AG04450 (cell line): Measurements from ENCODE around the gene TSPAN4. TPM values are rescaled to one million over a fixed set of nuclear protein-coding genes. Genes with fewer than 3 reads are reported as not detected.

Experiments
- CTCF ChIA-PET: fragments of 300-600, 350-600 bp; formaldehyde crosslinking; extraction: SDS; loops from one replicate; lab custom pipeline; 2022; ENCODE audit warnings: antibody characterized with exemption, inconsistent platforms; lab: Charles Lee
- POLR2A ChIA-PET: fragments of 350-600 bp; formaldehyde crosslinking; extraction: SDS; loops from one replicate; lab custom pipeline; 2021; ENCODE audit warnings: antibody characterized with exemption, inconsistent platforms; lab: Yijun Ruan, JAX
- DNase-seq: peaks from one replicate; pipeline ENCODE4 v3.0.0-alpha.2; 2011; ENCODE audit warnings: low read depth, low spot score
- H3K27ac ChIP-seq: one replicate; pipeline ENCODE4 v1.5.1; 2012; ENCODE audit warnings: low read depth, low read length, control low read depth
- H3K27me3 ChIP-seq: one replicate; pipeline ENCODE4 v1.6.0; 2012; ENCODE audit warnings: low read length; ENCODE audit not compliant: control insufficient read depth, insufficient read depth
- H3K4me3 ChIP-seq: 2 replicates; pipeline ENCODE4 v1.5.1; 2011; ENCODE audit warnings: mild to moderate bottlenecking, low read depth, low read length, control low read depth
- H3K9me3 ChIP-seq: 2 replicates; pipeline ENCODE4 v1.5.1; 2012; ENCODE audit warnings: low read length; ENCODE audit not compliant: control insufficient read depth, insufficient read depth
- polyA plus RNA-seq: library from polyadenylated mRNA; depleted of rRNA; stranded (reverse); fragments of >200 nt; gene quantifications from 2 replicates; pipeline ENCODE4 v1.2.3, GENCODE V29; 2011
- TF ChIP-seq, protein P1 (sequence below): IDR thresholded peaks from 2 replicates; pipeline ENCODE4 v1.5.1; 2011; ENCODE audit warnings: low read depth, low read length, control low read depth, inconsistent platforms

TSPAN4 gene
- polyA plus RNA-seq, 1 experiment, result 92.6 TPM

DNA sequence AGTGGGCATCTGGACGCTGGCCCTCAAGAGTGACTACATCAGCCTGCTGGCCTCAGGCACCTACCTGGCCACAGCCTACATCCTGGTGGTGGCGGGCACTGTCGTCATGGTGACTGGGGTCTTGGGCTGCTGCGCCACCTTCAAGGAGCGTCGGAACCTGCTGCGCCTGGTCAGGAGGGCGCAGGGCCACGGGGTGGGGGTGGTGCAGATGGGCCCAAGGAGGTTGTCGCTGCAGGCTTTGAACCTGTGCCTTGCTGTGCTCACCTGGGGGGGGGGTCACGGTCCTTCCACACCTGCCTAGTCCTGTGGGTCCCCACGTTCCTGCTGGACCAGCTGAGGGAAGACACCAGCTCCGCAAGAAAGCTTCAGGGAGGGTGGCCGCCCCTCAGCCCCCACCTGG is 6.4 kb upstream of the TSPAN4 start:
- DNase-seq, result no peak
- TF ChIP-seq, protein P1, sequence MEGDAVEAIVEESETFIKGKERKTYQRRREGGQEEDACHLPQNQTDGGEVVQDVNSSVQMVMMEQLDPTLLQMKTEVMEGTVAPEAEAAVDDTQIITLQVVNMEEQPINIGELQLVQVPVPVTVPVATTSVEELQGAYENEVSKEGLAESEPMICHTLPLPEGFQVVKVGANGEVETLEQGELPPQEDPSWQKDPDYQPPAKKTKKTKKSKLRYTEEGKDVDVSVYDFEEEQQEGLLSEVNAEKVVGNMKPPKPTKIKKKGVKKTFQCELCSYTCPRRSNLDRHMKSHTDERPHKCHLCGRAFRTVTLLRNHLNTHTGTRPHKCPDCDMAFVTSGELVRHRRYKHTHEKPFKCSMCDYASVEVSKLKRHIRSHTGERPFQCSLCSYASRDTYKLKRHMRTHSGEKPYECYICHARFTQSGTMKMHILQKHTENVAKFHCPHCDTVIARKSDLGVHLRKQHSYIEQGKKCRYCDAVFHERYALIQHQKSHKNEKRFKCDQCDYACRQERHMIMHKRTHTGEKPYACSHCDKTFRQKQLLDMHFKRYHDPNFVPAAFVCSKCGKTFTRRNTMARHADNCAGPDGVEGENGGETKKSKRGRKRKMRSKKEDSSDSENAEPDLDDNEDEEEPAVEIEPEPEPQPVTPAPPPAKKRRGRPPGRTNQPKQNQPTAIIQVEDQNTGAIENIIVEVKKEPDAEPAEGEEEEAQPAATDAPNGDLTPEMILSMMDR, result no peak
- CTCF ChIA-PET, result interaction anchor here (0.8 kb wide), 1 partner anchor 12 kb away, joined by 4 read pairs; no protein-coding TSS in a partner anchor
- no peaks in the 10 kb centered on the region; the same call in 1 of the 2 replicates for H3K9me3 ChIP-seq
- H3K4me3 ChIP-seq, result no peak overlapping the region
- H3K27me3 ChIP-seq, result no peaks in the 10 kb centered on the region
- POLR2A ChIA-PET, result no interaction called here
- H3K27ac ChIP-seq, result no peak overlapping the region

DNA sequence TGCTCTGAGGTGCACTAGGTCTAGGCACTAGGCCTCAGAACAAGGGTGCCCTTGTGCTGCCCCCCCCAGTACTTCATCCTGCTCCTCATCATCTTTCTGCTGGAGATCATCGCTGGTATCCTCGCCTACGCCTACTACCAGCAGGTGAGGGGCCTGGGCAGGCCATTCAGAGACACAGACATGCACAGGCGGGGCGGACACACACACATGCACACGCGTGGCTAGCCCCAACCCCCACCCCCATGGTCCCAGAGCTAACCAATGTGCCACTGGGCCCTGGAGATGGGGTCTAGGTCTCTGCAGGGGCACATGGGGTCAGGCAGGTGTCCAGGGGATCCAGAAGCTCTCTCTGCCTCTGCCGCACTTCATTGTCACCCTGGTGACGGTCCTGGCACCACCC is 6.0 kb upstream of the TSPAN4 start:
- ChIA-PET CTCF (interaction anchor here (0.8 kb wide), 1 partner anchor 11 kb away, joined by 4 read pairs; no protein-coding TSS in a partner anchor), POLR2A (interaction anchor here (0.7 kb wide), 1 partner anchor 17 kb away, joined by 3 read pairs; no protein-coding TSS in a partner anchor)
- Histone ChIP-seq H3K4me3 (no peak overlapping the region), H3K27ac (no peak overlapping the region), H3K27me3 (no peaks in the 10 kb centered on the region), H3K9me3 (no peaks in the 10 kb centered on the region; the same call in 1 of the 2 replicates)
- no peak for DNase-seq
- TF ChIP-seq, protein P1, result no peak

DNA sequence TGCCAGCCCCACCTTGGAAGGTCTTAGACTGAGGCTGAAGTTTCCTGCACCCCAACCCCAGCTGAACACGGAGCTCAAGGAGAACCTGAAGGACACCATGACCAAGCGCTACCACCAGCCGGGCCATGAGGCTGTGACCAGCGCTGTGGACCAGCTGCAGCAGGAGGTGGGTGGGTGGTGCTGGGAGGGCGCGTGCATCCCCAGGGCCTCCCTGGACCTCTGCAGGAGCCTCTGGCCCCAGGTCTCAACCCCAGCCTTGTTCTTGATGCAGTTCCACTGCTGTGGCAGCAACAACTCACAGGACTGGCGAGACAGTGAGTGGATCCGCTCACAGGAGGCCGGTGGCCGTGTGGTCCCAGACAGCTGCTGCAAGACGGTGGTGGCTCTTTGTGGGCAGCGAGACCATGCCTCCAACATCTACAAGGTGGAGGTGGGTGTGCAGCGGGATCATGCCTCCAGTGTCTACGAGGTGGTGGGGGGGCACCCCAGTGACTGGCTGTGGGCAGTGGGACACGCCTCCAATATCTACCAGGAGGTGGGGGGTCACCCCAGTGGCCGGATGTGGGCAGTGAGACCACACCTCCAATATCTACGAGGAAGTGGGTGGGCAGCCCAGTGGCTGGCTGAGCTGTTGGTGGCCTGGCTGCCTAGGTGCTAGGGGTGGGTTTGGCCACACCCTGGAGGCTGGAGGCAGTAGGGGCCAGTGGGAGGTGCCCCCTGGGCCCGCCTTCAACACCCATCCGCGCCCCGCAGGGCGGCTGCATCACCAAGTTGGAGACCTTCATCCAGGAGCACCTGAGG is 5.3 kb upstream of the TSPAN4 start:
- CTCF ChIA-PET, result interaction anchor here (0.6 to 0.8 kb wide), 2 partner anchors 11 to 113 kb away, joined by 3 to 4 read pairs; no protein-coding TSS in a partner anchor
- Histone ChIP-seq H3K4me3 (no peak overlapping the region), H3K27ac (no peak overlapping the region), H3K9me3 (no peaks in the 10 kb centered on the region; the same call in 1 of the 2 replicates), H3K27me3 (no peaks in the 10 kb centered on the region)
- POLR2A ChIA-PET, result interaction anchor here (0.6 to 0.7 kb wide), 2 partner anchors 13 to 18 kb away, joined by 3 read pairs; no protein-coding TSS in a partner anchor
- TF ChIP-seq, protein P1, result no peak
- no peak for DNase-seq

DNA sequence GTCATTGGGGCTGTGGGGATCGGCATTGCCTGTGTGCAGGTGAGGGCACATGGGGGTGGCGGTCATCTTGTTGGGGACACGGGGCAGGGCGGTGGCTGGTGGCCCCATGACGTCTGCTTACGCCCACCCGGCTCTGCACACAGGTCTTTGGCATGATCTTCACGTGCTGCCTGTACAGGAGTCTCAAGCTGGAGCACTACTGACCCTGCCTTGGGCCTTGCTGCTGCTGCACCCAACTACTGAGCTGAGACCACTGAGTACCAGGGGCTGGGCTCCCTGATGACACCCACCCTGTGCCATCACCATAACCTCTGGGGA is 4.7 kb upstream of the TSPAN4 start:
- DNase-seq, result no peak
- Histone ChIP-seq H3K9me3 (no peaks in the 10 kb centered on the region; the same call in 1 of the 2 replicates), H3K4me3 (no peak overlapping the region), H3K27ac (no peak overlapping the region), H3K27me3 (no peaks in the 10 kb centered on the region)
- TF ChIP-seq, protein P1, result no peak
- CTCF ChIA-PET, result interaction anchor here (0.6 kb wide), 2 partner anchors 10 to 113 kb away, joined by 3 read pairs; no protein-coding TSS in a partner anchor
- POLR2A ChIA-PET, result interaction anchor here (0.6 kb wide), 2 partner anchors 13 to 20 kb away, joined by 3 read pairs; no protein-coding TSS in a partner anchor
